ENCODE measurements around the gene PRPSAP1. TPM values are rescaled to one million over a fixed set of nuclear protein-coding genes. Genes with fewer than 3 reads are reported as not detected.
"Not testable (repeated sequence)": the region's sequence is repeated elsewhere in the genome, so short reads cannot be mapped to it uniquely, and the experiment has no call there.

The PRPSAP1 gene
- total RNA-seq, 1 donor from 2014 or later: 38.2 TPM

- DNase-seq (ENCODE audit: low spot score): peak; percentile 8
Observed at GRCh38 chr17:76327696-76328095, 26.0 kb downstream of the PRPSAP1 start.

GRCh38 chr17:76326306-76326705, 27.4 kb downstream of the PRPSAP1 start:
- no peak for DNase-seq (ENCODE audit: low spot score)

DNA sequence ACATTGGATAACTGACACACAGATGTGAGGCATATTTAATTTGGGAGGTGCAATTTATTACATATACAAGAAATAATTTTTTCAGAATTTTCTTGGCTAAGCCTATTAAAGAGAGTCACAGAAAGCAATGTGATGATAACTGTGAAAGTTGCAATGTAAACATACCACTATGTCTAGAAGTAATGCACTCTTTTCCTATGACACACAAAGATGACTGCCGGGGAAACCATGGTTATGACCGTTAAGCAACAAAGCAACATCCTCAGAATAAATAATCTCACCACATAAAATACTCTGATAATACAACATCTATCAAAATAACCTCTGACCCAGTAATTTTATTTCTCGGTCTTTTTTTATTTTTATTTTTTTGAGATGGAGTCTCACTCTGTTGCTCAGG, 35.1 kb downstream of the PRPSAP1 start:
- DNase-seq (ENCODE audit: low spot score): no peak

GRCh38 chr17:76317535-76317934, 36.2 kb downstream of the PRPSAP1 start:
- DNase-seq (ENCODE audit: low spot score): no peak

- no peak for DNase-seq (ENCODE audit: low spot score)
Observed at GRCh38 chr17:76314392-76315227, 39.1 kb downstream of the PRPSAP1 start.

- DNase-seq (ENCODE audit: low spot score): no peak
Observed at GRCh38 chr17:76312735-76313134, 41.0 kb downstream of the PRPSAP1 start.

DNA sequence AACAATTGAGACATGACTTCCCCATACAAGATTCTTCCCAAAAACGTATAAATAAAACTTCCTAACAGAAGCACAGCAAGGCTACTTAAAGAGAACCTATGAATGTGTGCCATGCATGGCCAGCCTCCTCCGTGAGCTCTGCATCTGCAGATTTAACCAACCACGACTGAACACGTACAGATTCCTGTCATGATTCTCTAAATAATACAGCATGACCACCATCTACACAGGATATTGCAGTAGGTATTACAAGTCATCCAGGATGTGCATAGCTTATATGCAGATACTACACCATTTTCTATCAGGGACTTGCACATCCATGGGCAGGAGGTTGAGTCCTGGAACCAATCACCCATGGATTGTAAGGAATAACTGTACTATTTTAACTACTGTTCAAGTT, 44.3 kb downstream of the PRPSAP1 start:
- DNase-seq (ENCODE audit: low spot score): no peak

GRCh38 chr17:76307966-76308338, 45.8 kb downstream of the PRPSAP1 start, which contains the start of gene QRICH2:
Gene QRICH2, minus strand, starts transcription at chr17:76308276. Its CDS starts 278 bp downstream, at chr17:76307998.
- no peak for DNase-seq (ENCODE audit: low spot score)

DNA sequence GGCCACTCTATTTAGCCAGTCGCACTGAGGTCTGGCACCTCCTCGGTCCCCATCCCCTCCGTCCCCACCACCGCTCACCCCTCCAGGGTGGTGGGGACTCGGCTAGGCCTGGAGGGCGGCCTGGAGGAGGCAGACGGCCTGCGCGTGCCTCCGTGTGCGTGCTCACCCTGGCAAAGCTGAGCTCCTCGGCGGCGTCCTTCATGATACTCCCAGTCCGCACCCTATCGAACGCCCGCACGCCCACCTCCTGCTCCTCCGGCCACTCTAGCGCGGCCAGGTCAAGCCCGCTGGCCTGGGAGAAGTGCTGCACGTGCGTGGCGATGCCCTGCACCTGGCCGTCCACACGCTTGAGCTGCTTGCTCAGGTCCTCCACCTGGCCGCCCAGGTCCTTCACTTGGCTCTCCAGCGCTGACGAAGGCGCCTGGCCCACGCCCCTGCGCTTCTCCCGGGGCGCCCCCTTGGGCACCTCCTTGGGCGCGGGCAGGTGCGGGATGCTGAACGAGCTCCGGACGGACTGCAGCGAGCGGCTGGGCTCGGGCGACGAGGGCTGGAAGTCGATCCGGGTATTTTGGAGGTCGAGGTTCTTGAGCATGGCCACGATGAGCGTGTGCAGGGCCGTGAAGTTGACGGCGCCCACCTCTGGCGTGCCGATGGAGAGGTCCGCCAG, 46.3 kb downstream of the PRPSAP1 start:
- no peak for DNase-seq (ENCODE audit: low spot score)

DNA sequence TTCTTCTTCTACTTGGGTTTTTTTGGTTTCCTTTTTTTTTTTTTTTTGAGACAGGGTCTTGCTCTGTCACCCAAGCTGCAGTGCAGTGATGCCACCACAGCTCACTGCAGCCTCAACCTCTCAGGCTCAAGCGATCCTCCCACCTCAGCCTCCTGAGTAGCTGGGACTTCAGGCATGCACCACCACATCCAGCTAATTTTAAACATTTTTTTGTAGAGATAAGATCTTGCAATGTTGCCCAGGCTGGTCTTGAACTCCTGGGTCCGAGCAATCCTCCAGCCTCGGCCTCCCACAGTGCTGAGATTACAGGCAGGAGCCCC, 48.6 kb downstream of the PRPSAP1 start:
- not testable (repeated sequence) for DNase-seq (ENCODE audit: low spot score)

DNA sequence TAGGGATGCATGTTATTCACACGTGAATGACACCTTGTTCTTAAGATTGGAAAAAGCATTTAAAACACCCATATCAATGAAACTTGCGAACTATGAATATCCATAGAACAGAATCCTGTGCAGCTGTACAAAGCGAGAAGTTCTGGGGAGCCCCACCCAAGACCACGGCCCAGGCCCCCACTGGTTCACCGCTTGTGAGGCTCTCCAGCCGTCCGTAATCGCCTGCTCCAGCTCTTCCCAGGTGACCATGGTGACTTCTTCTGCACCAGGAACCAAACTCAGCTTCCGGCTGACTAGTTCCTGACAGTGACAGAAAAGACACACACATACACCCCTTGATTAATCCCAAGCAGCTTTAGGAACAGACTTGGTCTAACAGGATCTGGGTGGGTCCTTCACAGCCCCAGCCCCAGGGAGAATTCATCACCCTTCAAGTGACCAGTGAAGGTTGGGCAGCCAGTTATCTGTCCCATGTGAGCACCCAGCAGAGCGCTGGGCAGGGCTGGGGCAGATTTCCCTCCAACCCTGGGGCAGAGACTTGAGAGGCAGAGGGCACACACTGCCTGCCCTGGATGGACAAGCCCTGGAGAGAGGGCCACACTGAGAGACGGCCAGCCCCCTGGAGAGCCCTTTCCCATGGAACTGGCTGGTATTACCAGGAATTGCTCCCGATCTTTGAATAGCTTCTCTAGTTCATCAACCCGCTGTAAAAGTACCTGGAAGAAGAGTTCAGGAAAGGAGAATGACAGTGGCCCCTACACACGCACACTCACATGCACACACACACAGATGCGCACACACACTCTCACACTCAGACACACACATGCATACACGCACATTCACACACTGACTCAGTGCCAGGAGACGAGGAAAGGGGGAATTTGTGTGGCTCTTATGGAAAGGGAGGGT, 49.2 kb downstream of the PRPSAP1 start:
- DNase-seq (ENCODE audit: low spot score): no peak

- DNase-seq (ENCODE audit: low spot score): no peak
Observed at GRCh38 chr17:76297436-76297835, 56.3 kb downstream of the PRPSAP1 start.

- no peak for DNase-seq (ENCODE audit: low spot score)
Observed at GRCh38 chr17:76296889-76297288, 56.8 kb downstream of the PRPSAP1 start.

DNA sequence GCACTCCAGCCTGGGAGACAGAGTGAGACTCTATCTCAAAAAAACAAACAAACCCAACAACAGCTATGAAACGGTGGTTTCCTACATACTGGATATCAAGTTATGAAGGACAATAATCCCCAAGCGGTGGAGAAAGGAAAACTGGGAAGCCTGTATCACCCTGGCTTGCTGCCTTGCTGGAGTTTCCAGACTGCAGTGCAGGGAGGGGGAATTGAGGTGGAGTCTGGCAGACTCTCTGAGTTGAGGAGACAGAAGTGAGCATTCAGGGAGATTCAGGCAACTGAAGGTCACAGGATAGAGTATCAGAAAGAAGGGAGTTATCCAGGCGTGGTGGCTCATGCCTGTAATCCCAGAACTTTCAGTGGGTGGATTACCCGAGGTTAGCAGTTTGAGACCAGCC, 57.5 kb downstream of the PRPSAP1 start:
- no peak for DNase-seq (ENCODE audit: low spot score)

GRCh38 chr17:76293106-76293505, 60.6 kb downstream of the PRPSAP1 start:
- DNase-seq (ENCODE audit: low spot score): no peak

DNA sequence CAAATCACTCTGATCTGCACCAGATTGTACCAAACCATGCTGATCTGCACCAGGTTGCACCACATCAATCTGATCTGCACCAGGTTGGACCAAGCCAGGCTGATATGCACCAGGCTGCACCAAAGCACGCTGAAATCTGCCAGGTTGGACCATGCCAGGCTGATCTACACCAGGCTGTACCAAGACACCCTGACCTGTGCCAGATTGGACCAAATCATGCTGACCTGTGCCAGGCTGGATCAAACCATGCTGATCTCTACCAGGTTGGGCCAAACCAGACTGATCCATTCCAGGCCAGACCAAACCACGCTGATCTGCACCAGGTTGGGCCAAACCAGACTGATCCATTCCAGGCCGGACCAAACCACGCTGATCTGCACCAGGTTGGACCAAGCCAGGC, 61.1 kb downstream of the PRPSAP1 start:
- DNase-seq (ENCODE audit: low spot score): no peak

GRCh38 chr17:76281573-76282371, 71.9 kb downstream of the PRPSAP1 start:
- DNase-seq (ENCODE audit: low spot score): no peak

DNA sequence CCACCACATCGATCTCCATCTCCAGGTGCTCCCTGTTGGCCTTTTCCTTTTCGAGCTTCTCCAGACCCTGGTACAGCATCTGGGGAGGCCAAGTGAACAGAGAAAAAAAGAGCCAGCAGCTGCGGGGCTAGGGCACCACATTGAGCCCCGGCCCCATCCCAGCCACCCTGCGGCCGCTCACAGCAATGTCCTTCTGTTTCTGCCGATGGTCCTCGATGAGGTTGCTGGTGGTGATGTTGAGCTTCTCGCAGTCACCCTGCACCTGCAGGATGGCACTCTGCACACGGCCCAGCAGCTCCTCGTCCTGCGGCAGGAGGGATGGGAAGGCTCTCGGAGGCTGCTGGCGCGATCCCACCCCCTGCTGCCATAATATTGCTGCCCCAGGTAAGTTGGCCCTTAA, 73.1 kb downstream of the PRPSAP1 start:
- no peak for DNase-seq (ENCODE audit: low spot score)

DNA sequence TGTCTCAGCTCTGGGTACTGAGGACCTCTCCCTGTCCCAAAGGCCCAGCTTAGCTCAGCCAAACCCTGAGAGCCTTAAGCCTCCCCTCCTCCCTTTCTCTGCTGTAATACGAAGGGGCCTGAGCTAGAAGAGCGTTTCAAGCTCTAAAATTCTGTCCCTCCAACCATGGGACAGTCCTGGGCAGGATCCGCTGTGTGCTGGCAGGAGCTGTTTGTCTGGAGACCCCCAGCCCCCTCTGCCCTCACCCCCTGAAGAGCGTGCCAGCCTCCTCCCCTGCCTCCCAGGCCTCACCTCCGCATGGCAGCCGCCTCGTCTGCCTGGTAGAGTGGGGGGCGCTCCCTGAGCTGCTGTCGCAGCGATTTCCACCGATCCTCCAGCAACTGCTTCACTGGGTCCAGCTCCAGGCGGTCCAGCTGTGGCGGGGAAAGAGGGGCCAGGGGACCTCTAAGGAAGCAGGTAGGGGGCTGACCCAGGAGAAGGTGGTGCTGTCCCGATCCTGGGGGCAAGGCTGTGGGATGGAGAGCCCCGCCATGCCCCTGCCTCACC, 73.9 kb downstream of the PRPSAP1 start:
- no peak for DNase-seq (ENCODE audit: low spot score)

DNA sequence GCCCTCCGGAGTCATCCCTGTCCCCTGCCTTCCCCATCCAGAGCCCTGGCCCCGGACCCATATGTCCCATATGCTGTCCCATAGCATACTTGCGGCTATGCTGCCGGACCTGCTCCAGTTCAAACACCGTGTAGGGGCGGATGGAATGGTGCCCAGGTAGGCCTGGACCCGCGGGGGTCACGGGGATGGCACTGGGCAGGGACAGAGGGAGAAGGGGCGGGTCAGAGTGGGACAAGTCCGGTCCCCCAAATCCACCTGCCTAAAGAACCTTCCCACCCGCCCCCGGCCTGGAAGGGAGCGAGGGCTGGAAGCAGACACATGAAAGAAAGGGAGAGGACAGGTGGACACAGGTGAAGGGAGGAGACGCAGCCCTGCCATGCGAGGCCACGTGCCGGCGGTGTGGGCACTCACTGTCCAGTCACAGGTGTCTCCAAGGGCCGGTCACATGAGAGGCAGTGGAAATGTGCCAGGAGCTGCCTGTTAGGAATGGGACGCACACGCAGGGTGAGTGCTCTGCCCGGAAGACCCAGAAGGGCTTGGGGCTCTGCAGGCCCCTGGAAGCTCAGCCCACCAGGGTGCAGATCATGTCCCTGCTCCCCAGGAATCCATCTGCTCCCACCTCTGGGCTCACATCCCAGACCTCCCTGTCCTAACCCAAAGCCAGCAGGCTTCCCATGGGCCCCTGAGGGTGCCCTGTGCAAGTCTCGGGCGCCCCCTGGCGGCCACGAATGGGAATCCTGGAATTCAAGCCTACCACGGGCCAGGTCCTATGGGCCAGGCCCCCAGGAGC, 74.6 kb downstream of the PRPSAP1 start:
- peak; percentile 95 for DNase-seq (ENCODE audit: low spot score)
